ENCODE results near the gene ELFN1. TPM values are rescaled to one million over a fixed set of nuclear protein-coding genes. Genes with fewer than 3 reads are reported as not detected.

ELFN1 gene
- total and polyA plus RNA-seq, 2 donors (not counting 3 experiments of a cell fraction or from before 2014, with no cell fraction given) = 0.37 to 1.0 TPM

DNA sequence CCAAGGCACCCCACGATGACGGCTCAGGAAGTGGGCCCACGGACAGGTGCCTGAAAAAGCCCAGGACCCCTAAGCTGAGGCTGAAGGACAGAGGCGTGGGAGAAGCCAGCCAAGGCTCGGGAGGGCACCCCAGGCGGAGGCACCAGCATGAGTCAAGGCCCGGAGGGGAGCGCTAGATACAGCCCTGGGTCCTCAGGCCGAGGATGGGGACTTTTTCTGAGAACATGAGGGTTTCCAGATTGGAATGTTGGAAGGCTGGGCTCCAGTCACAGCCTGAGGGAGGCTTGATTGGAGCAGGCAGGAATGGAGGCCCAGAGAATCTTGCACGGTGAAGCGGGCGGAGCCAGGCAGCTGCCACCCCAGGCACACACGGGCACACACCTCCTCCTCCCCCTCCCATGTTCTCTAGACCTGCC lies 19.0 kb upstream of the ELFN1 start:
- Histone ChIP-seq H2AFZ (ENCODE audit: low read depth, low read length) (no peak overlapping the region), H3K79me2 (ENCODE audit: control insufficient read depth, insufficient read depth, low read length) (no peaks in the 10 kb centered on the region), H3K9me3 (replicated peaks; ENCODE audit: control insufficient read depth, insufficient read depth, low read length) (no peaks in the 10 kb centered on the region), H3K9me1 (replicated peaks; ENCODE audit: control insufficient read depth, extremely low read depth, insufficient read depth, low read length) (no peaks in the 10 kb centered on the region), H3K27me3 (ENCODE audit: control insufficient read depth in 2 of 2, insufficient read depth in 2 of 2, low read length in 2 of 2) (no peaks in the 10 kb centered on the region), H3K4me1 (ENCODE audit: control insufficient read depth, extremely low read depth, insufficient read depth, low read length) (no peaks in the 10 kb centered on the region), H3K27ac (ENCODE audit: insufficient read depth, low read depth, low read length) (no peak overlapping the region), H3K36me3 (ENCODE audit: control insufficient read depth in 2 of 2, extremely low read depth in 1 of 2, insufficient read depth in 2 of 2, low read length in 2 of 2) (no peaks in the 10 kb centered on the region), H3K4me3 (replicated peaks in 1 of 3; ENCODE audit: insufficient read depth in 1 of 3, low read depth in 1 of 3, low read length in 3 of 3) (no peak overlapping the region), H3K9ac (replicated peaks; ENCODE audit: extremely low read depth, insufficient read depth, low read length) (no peak overlapping the region), H4K20me1 (replicated peaks; ENCODE audit: control insufficient read depth, extremely low read depth, insufficient read depth, low read length) (no peaks in the 10 kb centered on the region), H3K4me2 (ENCODE audit: insufficient read depth, low read length) (no peak overlapping the region)
- no TSS peak for BruUV-seq (replicated peaks)
- intact Hi-C loops (cut with micrococcal nuclease) (no loop called here), dilution Hi-C loops (cut with MboI; ENCODE audit: extremely low pct_ligation_motif_present, low sequenced_read_pairs) (no loop called here)
- POLR2A ChIA-PET = no interaction called here
- no peak for DNase-seq (ENCODE audit: low read depth, low spot score)
- CTCF ChIA-PET = no interaction called here
- TF ChIP-seq POLR2A (IDR thresholded peaks at IDR 0.05; ENCODE audit: low read depth, low read length) (no peak), CTCF (IDR thresholded peaks at IDR 0.05; ENCODE audit: extremely low read depth in 1 of 2, insufficient read depth in 1 of 2, low read depth in 1 of 2, low read length in 2 of 2) (no peak), MYC (IDR thresholded peaks at IDR 0.05; ENCODE audit: low read depth, low read length) (no peak), EZH2 (IDR thresholded peaks at IDR 0.05; ENCODE audit: borderline replicate concordance, low read depth, low read length, severe bottlenecking) (no peak), JUN (IDR thresholded peaks at IDR 0.05; ENCODE audit: borderline replicate concordance, insufficient read depth, insufficient read length, low read depth) (no peak), FOS (IDR thresholded peaks at IDR 0.05; ENCODE audit: borderline replicate concordance, insufficient read depth, low read length) (no peak), GATA2 (IDR thresholded peaks at IDR 0.05; ENCODE audit: insufficient read depth, insufficient read length, low read depth, low read length) (no peak), POLR2AphosphoS5 (IDR thresholded peaks at IDR 0.05; ENCODE audit: insufficient read depth, low read depth, low read length) (no peak)
- TF ChIP-seq, protein P1, sequence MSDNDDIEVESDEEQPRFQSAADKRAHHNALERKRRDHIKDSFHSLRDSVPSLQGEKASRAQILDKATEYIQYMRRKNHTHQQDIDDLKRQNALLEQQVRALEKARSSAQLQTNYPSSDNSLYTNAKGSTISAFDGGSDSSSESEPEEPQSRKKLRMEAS (IDR thresholded peaks at IDR 0.05; ENCODE audit: insufficient read depth, insufficient read length) = no peak
- no peak for FAIRE-seq

Data from endothelial cell of umbilical vein (primary cell).